ENCODE results near the gene GPR137. TPM values are rescaled to one million over a fixed set of nuclear protein-coding genes. Genes with fewer than 3 reads are reported as not detected.
A peak's percentile ranks its signal among the peaks of the same experiment; 100 is the strongest.

The GPR137 gene
- total and polyA plus RNA-seq, 9 of the 15 experiments (the other 6 are each of a cell fraction or from before 2014, with no cell fraction given) = 0.32 to 26.7 (median 10.7) TPM

DNA sequence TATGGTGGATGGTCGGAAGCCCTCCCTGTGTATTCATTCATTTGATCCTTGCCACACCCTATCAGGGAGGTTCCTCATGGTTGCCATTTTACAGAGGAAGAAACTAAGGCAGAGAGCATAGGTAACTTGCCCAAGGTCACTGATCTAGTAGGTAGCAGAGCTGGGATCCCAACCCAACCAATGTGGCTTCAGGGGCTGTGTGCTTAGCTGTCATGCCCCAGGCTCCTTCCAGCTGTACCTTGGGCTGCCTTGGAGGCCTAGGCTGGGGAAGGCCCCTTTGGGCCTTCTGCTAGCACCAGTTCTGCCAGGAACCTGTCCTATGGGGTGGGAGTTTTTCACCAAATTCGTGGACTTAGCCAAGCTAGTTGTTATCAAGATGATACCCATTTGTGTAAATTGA lies 9.8 kb upstream of the GPR137 start:
- H3K9ac ChIP-seq (ENCODE audit: insufficient read depth in 1 of 2, low read depth in 2 of 2, low read length in 2 of 2) = peak overlapping the region in 1 of 2 experiments; percentile 81; a peak in 1 of 4 replicates
- FAIRE-seq (no peak), DNase-seq (ENCODE audit: extremely low read depth in 1 of 4, low spot score in 3 of 4) (no peak), ATAC-seq (no peak)
- WGBS (ENCODE audit: insufficient coverage, low coverage, missing lambda C conversion rate) = 73% methylated on average over 2 of the region's 2 CpGs
- H3K9me3 ChIP-seq (replicated peaks; ENCODE audit: control insufficient read depth, insufficient read depth, low read depth, low read length) = no peaks in the 10 kb centered on the region
- POLR2A ChIA-PET = no interaction called here
- no peak overlapping the region for H3K4me3 ChIP-seq
- no peaks in the 10 kb centered on the region for H3K9me1 ChIP-seq (ENCODE audit: control insufficient read depth, insufficient read depth, low read length)
- CTCF ChIA-PET (ENCODE audit: low intra/inter-chr PET ratio) = no interaction called here
- peaks cover 33% of the 10 kb centered on the region for H3K79me2 ChIP-seq (ENCODE audit: control insufficient read depth, insufficient read depth, low read length)
- BruUV-seq (replicated peaks) = no TSS peak
- H3K36me3 ChIP-seq (ENCODE audit: control insufficient read depth, insufficient read depth, low read length) = peaks cover 31% of the 10 kb centered on the region; the same call in 2 of the 3 replicates
- TF ChIP-seq SREBF2 (CRISPR knock-in tag; IDR thresholded peaks at IDR 0.05) (no peak), ATF7 (IDR thresholded peaks at IDR 0.05) (no peak), NFATC3 (IDR thresholded peaks at IDR 0.05) (no peak), ZNF133 (CRISPR knock-in tag; IDR thresholded peaks at IDR 0.05) (no peak), ZNF146 (CRISPR knock-in tag; IDR thresholded peaks at IDR 0.05; ENCODE audit: unreplicated experiment) (no peak), TRIM24 (IDR thresholded peaks at IDR 0.05) (no peak), CXXC5 (CRISPR knock-in tag; IDR thresholded peaks at IDR 0.05) (no peak), NR1H2 (CRISPR knock-in tag; IDR thresholded peaks at IDR 0.05) (no peak)
- no peak overlapping the region for H2AFZ ChIP-seq (ENCODE audit: low read depth, low read length)
- H3K4me2 ChIP-seq (ENCODE audit: insufficient read depth, low read length) = no peak overlapping the region
- intact Hi-C loops (cut with micrococcal nuclease) = no loop called here
- H3K27ac ChIP-seq (ENCODE audit: extremely low read depth, low read depth, low read length) = peak overlapping the region; percentile 49; the same call in 1 of the 3 replicates
- no peaks in the 10 kb centered on the region for H4K20me1 ChIP-seq (replicated peaks; ENCODE audit: control insufficient read depth, insufficient read depth, low read length)
- in situ Hi-C loops (cut with MboI) = no loop called here
- no peaks in the 10 kb centered on the region for H3K27me3 ChIP-seq (ENCODE audit: control insufficient read depth in 2 of 2, insufficient read depth in 2 of 2, low read length in 2 of 2)
- peaks cover 17 to 43% of the 10 kb centered on the region in 2 experiments for H3K4me1 ChIP-seq (replicated peaks in 1 of 2; ENCODE audit: control insufficient read depth in 2 of 2, insufficient read depth in 2 of 2, low read length in 2 of 2)
